HCT116 (cell line): ENCODE measurements around the gene ALK.

Source experiments
- ATF3 ChIP-seq: IDR thresholded peaks from 2 replicates; pipeline ENCODE4 v1.6.1; 2012
- CTCF ChIP-seq, 3 experiments: fragments of 200-600 bp in 1 of 3; sonication (generic) in 1 of 3; IDR thresholded peaks in 2 of 3; conservative IDR thresholded peaks in 1 of 3; 2 replicates each; pipeline ENCODE4 v1.5.1; 2012 to 2017; ENCODE audit warnings: low read depth in 2 of 3, low read length in 2 of 3, antibody characterized with exemption in 1 of 3, borderline replicate concordance in 1 of 3, control low read depth in 1 of 3, mild to moderate bottlenecking in 1 of 3, mixed read lengths in 1 of 3, mixed run types in 1 of 3, moderate library complexity in 1 of 3; ENCODE audit not compliant: insufficient read depth in 1 of 3
- EZH2 ChIP-seq: fragments of 200-600 bp; sonication (generic); IDR thresholded peaks from 2 replicates; pipeline ENCODE4 v1.6.1; 2017; ENCODE audit warnings: antibody characterized with exemption, mixed run types
- EZH2phosphoT487 ChIP-seq: fragments of 200-600 bp; IDR thresholded peaks from 2 replicates; pipeline ENCODE4 v1.6.1; 2018; ENCODE audit warnings: antibody characterized with exemption, borderline replicate concordance
- FOSL1 ChIP-seq: IDR thresholded peaks from 2 replicates; pipeline ENCODE4 v1.6.1; 2012; ENCODE audit warnings: low read depth
- JUND ChIP-seq: IDR thresholded peaks from 2 replicates; pipeline ENCODE4 v1.6.1; 2012
- MAX ChIP-seq: IDR thresholded peaks from 2 replicates; pipeline ENCODE4 v1.6.1; 2012
- REST ChIP-seq: IDR thresholded peaks from 2 replicates; pipeline ENCODE4 v1.6.1; 2012; ENCODE audit warnings: low read depth
- TCF7L2 ChIP-seq: IDR thresholded peaks from 2 replicates; pipeline ENCODE4 v1.7.0; 2011; ENCODE audit warnings: borderline replicate concordance, inconsistent platforms; ENCODE audit not compliant: insufficient read depth, insufficient read length; ENCODE audit errors: extremely low read depth

GRCh38 chr2:29195796-29196195, 725.6 kb downstream of the ALK start:
- no peak for TF ChIP-seq CTCF (IDR thresholded peaks at IDR 0.05 in 2 of 3, conservative IDR thresholded peaks at IDR 0.05 in 1 of 3; ENCODE audit: borderline replicate concordance in 1 of 3, insufficient read depth in 1 of 3, low read depth in 2 of 3, low read length in 2 of 3)
- no peak for TF ChIP-seq REST
- TF ChIP-seq TCF7L2, result no peak
- no peak for TF ChIP-seq ATF3
- no peak for TF ChIP-seq JUND
- no peak for TF ChIP-seq EZH2phosphoT487
- TF ChIP-seq EZH2, result no peak
- no peak for TF ChIP-seq MAX
- TF ChIP-seq FOSL1, result no peak
